HG02798 (cell line): ENCODE measurements around the gene MBD4.

ENCODE experiments used
- ATAC-seq: cut with Tn5 transposase; IDR thresholded peaks from one replicate; pipeline ENCODE4 v1.9.1; 2021; ENCODE audit warnings: mild to moderate bottlenecking; ENCODE audit not compliant: unreplicated experiment, poor library complexity

MBD4 gene

GRCh38 chr3:129434140-129434539, 5.6 kb downstream of the MBD4 start:
- no peak for ATAC-seq

- no peak for ATAC-seq
Measured at GRCh38 chr3:129433565-129433964, 6.2 kb downstream of the MBD4 start.

- ATAC-seq, result no peak
Measured at GRCh38 chr3:129432671-129433070, 7.1 kb downstream of the MBD4 start.

- ATAC-seq, result no peak
Measured at GRCh38 chr3:129432036-129432435, 7.7 kb downstream of the MBD4 start.

GRCh38 chr3:129429602-129430001, 10.1 kb downstream of the MBD4 start:
- ATAC-seq, result no peak

- no peak for ATAC-seq
Measured at GRCh38 chr3:129429080-129429451, 10.7 kb downstream of the MBD4 start.

GRCh38 chr3:129428376-129429079, 11.2 kb downstream of the MBD4 start, which contains the start of gene EFCAB12:
EFCAB12 (minus strand) TSS chr3:129428636; CDS start chr3:129428488, 148 bp downstream.
- peak; percentile 92 for ATAC-seq

- ATAC-seq, result no peak
Measured at GRCh38 chr3:129428007-129428375, 11.8 kb downstream of the MBD4 start.

GRCh38 chr3:129425619-129426018, 14.1 kb downstream of the MBD4 start:
- ATAC-seq, result no peak

GRCh38 chr3:129425213-129425612, 14.5 kb downstream of the MBD4 start:
- no peak for ATAC-seq

GRCh38 chr3:129424185-129424841, 15.4 kb downstream of the MBD4 start:
- ATAC-seq, result peak; percentile 63

- ATAC-seq, result no peak
Measured at GRCh38 chr3:129422897-129423296, 16.9 kb downstream of the MBD4 start.

GRCh38 chr3:129421988-129422745, 17.6 kb downstream of the MBD4 start:
- no peak for ATAC-seq

- no peak for ATAC-seq
Measured at GRCh38 chr3:129421236-129421883, 18.4 kb downstream of the MBD4 start.

GRCh38 chr3:129419476-129419875, 20.3 kb downstream of the MBD4 start:
- no peak for ATAC-seq

- no peak for ATAC-seq
Measured at GRCh38 chr3:129418041-129418973, 21.4 kb downstream of the MBD4 start.

- ATAC-seq, result no peak
Measured at GRCh38 chr3:129417326-129417725, 22.4 kb downstream of the MBD4 start.

- ATAC-seq, result no peak
Measured at GRCh38 chr3:129416415-129416814, 23.3 kb downstream of the MBD4 start.

GRCh38 chr3:129415830-129416229, 23.9 kb downstream of the MBD4 start:
- ATAC-seq, result no peak

GRCh38 chr3:129415378-129415777, 24.4 kb downstream of the MBD4 start:
- ATAC-seq, result no peak
